ENCODE results near the gene RNLS.

Gene RNLS

DNA sequence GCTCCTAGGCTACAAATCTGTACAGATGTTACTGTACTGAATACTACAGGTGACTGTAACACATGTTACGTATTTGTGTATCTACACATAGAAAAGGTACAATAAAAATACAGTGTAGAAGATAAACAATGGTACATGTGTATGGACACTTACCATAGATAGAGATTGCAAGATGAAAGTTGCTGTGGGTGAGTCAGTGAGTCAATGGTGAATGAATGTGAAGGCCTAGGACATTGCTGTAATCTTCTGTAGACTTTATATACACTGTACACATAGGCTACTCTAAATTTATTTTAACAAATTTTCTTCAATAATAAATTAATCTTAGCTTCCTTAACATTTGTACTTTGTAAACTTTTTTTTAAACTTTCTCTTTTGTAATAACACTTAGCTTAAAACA lies 205.6 kb downstream of the RNLS start:
- TF ChIP-seq, protein P1, sequence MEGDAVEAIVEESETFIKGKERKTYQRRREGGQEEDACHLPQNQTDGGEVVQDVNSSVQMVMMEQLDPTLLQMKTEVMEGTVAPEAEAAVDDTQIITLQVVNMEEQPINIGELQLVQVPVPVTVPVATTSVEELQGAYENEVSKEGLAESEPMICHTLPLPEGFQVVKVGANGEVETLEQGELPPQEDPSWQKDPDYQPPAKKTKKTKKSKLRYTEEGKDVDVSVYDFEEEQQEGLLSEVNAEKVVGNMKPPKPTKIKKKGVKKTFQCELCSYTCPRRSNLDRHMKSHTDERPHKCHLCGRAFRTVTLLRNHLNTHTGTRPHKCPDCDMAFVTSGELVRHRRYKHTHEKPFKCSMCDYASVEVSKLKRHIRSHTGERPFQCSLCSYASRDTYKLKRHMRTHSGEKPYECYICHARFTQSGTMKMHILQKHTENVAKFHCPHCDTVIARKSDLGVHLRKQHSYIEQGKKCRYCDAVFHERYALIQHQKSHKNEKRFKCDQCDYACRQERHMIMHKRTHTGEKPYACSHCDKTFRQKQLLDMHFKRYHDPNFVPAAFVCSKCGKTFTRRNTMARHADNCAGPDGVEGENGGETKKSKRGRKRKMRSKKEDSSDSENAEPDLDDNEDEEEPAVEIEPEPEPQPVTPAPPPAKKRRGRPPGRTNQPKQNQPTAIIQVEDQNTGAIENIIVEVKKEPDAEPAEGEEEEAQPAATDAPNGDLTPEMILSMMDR (IDR thresholded peaks at IDR 0.05; ENCODE audit: borderline replicate concordance, insufficient read depth, low read depth, low read length), result no peak
- no peak overlapping the region for H3K4me3 ChIP-seq (ENCODE audit: low read depth, low read length)

DNA sequence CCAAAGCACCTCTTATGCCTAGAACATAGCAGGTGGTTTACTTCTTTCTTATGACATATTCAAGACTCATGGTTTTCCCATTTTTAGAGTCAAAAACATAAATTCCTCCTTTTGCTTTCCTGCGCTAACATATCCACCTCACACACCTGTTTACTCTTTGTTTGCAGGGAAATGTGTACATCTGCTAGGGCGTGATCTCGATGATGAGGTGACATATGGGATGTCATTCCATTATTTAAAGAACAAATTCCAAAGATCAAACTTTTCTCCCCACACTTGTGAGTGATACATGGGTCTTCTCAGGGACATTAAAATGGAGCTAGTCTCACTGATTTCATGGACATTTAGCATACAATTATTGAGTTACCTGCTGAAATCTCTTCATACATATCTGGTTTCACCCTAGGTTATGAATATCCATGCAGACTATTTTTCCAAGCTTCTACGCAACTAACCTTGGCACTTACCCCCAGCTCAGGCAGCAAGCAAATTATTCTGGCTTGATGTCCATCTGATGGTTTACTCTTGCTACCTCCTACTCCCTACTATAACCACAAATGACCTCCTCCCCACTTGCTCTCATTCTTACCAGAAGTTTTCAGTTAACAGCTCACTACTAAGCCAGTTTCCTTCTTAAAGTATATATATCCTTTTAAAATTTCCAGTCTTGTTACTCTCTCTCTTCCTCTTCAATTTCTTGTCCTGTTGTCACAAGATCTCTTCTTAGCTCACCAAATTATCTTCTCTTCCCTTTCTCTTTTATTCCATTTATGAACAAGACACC lies 208.5 kb downstream of the RNLS start:
- no peak overlapping the region for H3K4me3 ChIP-seq (ENCODE audit: low read depth, low read length)
- TF ChIP-seq, protein P1 (IDR thresholded peaks at IDR 0.05; ENCODE audit: borderline replicate concordance, insufficient read depth, low read depth, low read length), result no peak

DNA sequence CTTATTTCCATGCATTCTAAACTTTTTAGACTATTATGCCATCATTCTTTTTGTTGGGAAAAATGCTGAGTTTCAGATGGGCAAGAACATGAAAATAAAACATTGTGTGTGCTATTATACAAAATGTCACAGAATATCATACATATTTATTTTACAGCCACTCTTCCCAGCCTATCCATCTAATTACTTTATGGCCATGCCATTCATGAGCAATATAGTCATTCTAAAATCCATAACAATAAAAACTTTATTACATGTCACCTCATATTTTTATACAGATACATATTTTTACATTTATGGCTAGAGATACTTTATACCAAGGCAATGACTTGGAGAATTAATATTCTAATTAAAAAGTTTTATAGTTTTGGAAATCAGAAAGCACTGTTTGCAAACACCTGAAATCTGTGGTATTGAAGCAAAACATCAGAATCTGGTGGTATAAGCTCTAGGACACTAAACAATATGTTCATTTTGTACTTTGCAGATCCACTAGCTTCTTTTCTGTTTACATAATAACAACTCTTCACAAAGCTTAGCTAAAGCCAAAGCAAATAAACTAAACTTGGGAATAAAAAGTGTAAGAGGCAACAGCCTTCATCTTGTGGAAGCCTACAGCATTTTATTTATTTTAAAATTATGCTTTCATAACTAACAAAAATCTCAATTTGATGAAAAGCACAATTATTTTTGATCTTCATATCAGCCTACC lies 210.1 kb downstream of the RNLS start:
- TF ChIP-seq, protein P1 (IDR thresholded peaks at IDR 0.05; ENCODE audit: borderline replicate concordance, insufficient read depth, low read depth, low read length), result no peak

DNA sequence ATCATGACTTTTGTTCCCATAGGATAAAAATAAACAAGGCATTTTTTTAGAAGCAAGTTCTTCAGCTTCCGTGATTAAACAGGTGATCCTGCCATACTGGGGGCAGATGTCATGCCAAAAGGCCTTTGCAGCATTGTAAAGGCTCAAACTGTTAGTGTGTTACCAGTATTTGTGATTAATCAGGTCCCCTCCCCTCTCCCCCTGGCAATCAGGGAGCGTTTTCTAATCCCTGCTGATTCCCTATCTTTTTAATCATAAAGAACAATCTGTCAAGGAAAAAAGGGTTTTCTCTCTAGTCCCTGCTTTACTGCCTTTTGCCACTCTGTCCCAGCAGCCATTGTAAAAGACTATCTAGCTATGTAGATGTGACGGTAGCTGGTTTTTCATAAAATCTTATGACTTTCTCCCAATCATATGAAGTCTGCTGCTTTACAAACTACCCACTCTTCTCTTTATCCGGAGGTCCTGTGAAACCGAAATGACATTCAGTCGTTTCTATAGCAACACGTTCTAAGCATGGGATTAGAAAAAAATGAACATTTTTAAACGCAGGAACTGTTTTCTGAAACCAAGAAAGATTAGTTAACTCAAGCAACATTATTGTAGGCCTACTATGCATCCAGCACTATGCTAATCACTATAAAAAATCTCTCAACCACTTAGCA lies 210.9 kb downstream of the RNLS start:
- TF ChIP-seq, protein P1 (IDR thresholded peaks at IDR 0.05; ENCODE audit: borderline replicate concordance, insufficient read depth, low read depth, low read length), result no peak

More for the DNA sequence above, 210.1 kb downstream of the RNLS start:
- no peak overlapping the region for H3K4me3 ChIP-seq (ENCODE audit: low read depth, low read length)

DNA sequence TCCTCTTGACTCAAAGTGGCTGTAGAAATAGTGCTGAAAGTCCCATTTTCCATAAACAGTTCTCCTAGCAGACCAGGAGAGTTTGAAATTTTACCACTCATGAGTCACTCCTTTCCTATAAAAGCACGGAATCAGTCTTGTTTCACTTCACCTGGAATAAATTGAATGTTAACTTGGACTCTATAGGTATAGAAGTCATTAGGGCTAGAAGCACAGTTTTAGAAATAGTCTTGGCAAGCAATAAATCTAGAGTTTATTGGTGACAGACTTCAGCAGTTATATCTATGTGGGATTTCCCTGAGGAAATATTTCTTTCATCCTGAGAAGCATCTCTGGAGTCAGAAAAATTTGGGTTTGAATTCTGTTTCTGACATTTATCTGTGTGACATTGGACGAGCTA lies 212.4 kb downstream of the RNLS start:
- TF ChIP-seq, protein P1 (IDR thresholded peaks at IDR 0.05; ENCODE audit: borderline replicate concordance, insufficient read depth, low read depth, low read length), result no peak
- no peak overlapping the region for H3K4me3 ChIP-seq (ENCODE audit: low read depth, low read length)

More for the DNA sequence above, 210.9 kb downstream of the RNLS start:
- H3K4me3 ChIP-seq (ENCODE audit: low read depth, low read length), result no peak overlapping the region

DNA sequence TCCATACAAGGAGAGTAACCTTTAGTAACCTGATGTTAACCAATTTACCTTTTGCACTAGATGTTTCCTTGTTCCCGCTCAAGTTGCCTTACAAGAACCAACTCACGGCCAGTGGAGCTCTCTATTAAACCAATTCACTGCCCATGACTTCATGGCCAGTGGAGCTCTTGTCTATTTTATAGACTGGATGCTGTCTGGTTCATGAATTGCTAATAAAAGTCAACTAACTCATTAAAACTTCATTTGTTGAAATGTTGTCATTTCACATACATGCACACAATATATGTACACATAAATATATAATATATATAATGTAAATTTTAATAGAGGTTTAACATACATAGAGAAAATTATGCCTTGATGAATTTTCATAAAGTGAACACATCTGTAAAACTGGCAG lies 216.3 kb downstream of the RNLS start:
- no peak overlapping the region for H3K4me3 ChIP-seq (ENCODE audit: low read depth, low read length)
- TF ChIP-seq, protein P1 (IDR thresholded peaks at IDR 0.05; ENCODE audit: borderline replicate concordance, insufficient read depth, low read depth, low read length), result no peak
